ENCODE results near the gene RPL27A.

DNA sequence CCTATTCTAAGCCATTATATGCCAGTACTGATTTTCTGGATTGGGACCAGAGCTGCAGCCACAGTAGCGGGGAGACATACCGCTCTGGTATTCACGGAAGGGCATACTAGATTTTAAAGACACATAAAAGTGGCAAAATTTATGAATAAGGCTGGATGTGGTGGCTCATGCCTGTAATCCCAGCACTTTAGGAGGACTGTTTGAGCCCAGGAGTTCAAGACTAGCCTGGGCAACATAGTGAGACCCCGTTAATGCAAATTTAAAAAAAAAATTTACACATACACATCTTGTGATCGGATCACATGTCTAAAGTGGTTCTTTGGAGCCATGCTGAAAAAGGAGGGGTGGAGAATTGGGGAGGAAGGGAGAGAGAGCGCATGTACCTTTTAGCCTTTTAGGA lies 9.0 kb downstream of the RPL27A start:
- TF ChIP-seq POLR2A (IDR thresholded peaks at IDR 0.05) = no peak
- TF ChIP-seq, protein P1, sequence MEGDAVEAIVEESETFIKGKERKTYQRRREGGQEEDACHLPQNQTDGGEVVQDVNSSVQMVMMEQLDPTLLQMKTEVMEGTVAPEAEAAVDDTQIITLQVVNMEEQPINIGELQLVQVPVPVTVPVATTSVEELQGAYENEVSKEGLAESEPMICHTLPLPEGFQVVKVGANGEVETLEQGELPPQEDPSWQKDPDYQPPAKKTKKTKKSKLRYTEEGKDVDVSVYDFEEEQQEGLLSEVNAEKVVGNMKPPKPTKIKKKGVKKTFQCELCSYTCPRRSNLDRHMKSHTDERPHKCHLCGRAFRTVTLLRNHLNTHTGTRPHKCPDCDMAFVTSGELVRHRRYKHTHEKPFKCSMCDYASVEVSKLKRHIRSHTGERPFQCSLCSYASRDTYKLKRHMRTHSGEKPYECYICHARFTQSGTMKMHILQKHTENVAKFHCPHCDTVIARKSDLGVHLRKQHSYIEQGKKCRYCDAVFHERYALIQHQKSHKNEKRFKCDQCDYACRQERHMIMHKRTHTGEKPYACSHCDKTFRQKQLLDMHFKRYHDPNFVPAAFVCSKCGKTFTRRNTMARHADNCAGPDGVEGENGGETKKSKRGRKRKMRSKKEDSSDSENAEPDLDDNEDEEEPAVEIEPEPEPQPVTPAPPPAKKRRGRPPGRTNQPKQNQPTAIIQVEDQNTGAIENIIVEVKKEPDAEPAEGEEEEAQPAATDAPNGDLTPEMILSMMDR (IDR thresholded peaks at IDR 0.05) = no peak
